Left lobe of liver (tissue), 2 donors: ENCODE measurements around the gene THRA. TPM values are rescaled to one million over a fixed set of nuclear protein-coding genes. Genes with fewer than 3 reads are reported as not detected.

Experiments used
- ATAC-seq: fragments of 200-7000 bp; cut with Tn5 transposase; one replicate; pipeline ENCODE4 v1.9.1; 2020; ENCODE audit warnings: mild to moderate bottlenecking, moderate library complexity
- DNase-seq: peaks from one replicate; pipeline ENCODE4 v3.0.0-alpha.2; 2020; ENCODE audit warnings: low spot score
- total RNA-seq: library from RNA; stranded (reverse); gene quantifications from one replicate; pipeline ENCODE4 v1.2.1, GENCODE V29; 2021
- donor health status: DM: no; HTN: no; CAD: no; lungs with moderate emphysema.
- donor health status: DM: no; HTN: yes; CAD: no.

THRA gene
- total RNA-seq, 1 donor from 2014 or later: 10.7 TPM

GRCh38 chr17:40063187-40063771 is 514 bp downstream of the THRA start:
- peak; percentile 67 for DNase-seq

GRCh38 chr17:40063901-40064531 is 1.3 kb downstream of the THRA start:
- DNase-seq: no peak
- ATAC-seq: no peak

More at GRCh38 chr17:40063187-40063771, 514 bp downstream of the THRA start:
- peak; percentile 83 for ATAC-seq

GRCh38 chr17:40064971-40065768 is 2.4 kb downstream of the THRA start:
- no peak for DNase-seq
- ATAC-seq: no peak

- DNase-seq (no peak), ATAC-seq (no peak)
Measured at GRCh38 chr17:40065769-40066510, 3.2 kb downstream of the THRA start.

- no peak for DNase-seq
- no peak for ATAC-seq
Measured at GRCh38 chr17:40067710-40068109, 4.9 kb downstream of the THRA start.

GRCh38 chr17:40068129-40068581 is 5.4 kb downstream of the THRA start:
- DNase-seq (no peak), ATAC-seq (no peak)

- no peak for DNase-seq
- no peak for ATAC-seq
Measured at GRCh38 chr17:40068584-40068916, 5.8 kb downstream of the THRA start.

- DNase-seq (peak; percentile 83), ATAC-seq (peak; percentile 69)
Measured at GRCh38 chr17:40068917-40069750, 6.4 kb downstream of the THRA start.

- DNase-seq: no peak
- ATAC-seq: no peak
Measured at GRCh38 chr17:40069751-40070708, 7.3 kb downstream of the THRA start.

- DNase-seq (no peak), ATAC-seq (no peak)
Measured at GRCh38 chr17:40070709-40071312, 8.0 kb downstream of the THRA start.

- no peak for ATAC-seq
- no peak for DNase-seq
Measured at GRCh38 chr17:40071313-40072039, 8.7 kb downstream of the THRA start.

- DNase-seq: peak; percentile 81
- ATAC-seq: peak; percentile 48
Measured at GRCh38 chr17:40072040-40072734, 9.4 kb downstream of the THRA start.

- ATAC-seq: no peak
- DNase-seq: no peak
Measured at GRCh38 chr17:40072735-40073346, 10.1 kb downstream of the THRA start.

GRCh38 chr17:40073454-40074174 is 10.8 kb downstream of the THRA start:
- DNase-seq: no peak
- ATAC-seq: no peak

- ATAC-seq (no peak), DNase-seq (no peak)
Measured at GRCh38 chr17:40074175-40074512, 11.4 kb downstream of the THRA start.

GRCh38 chr17:40074871-40075200 is 12.1 kb downstream of the THRA start:
- ATAC-seq (no peak), DNase-seq (no peak)
